GM12865 (cell line): ENCODE results near the gene FARS2.

Experiments
- DNase-seq: peaks from one replicate; pipeline ENCODE4 v3.0.0; 2010; ENCODE audit warnings: low read depth
- H3K4me3 ChIP-seq: 2 replicates; pipeline ENCODE4 v1.5.1; 2011; ENCODE audit warnings: mild to moderate bottlenecking, low read depth, low read length, control low read depth
- CTCF ChIP-seq: IDR thresholded peaks from 2 replicates; pipeline ENCODE4 v1.5.1; 2011; ENCODE audit warnings: low read length, control low read depth, low read depth, inconsistent platforms; ENCODE audit not compliant: insufficient read depth; ENCODE audit errors: missing control alignments

Gene FARS2

GRCh38 chr6:5373430-5373829 is 112.1 kb downstream of the FARS2 start:
- H3K4me3 ChIP-seq = no peak overlapping the region
- no peak for DNase-seq
- no peak for TF ChIP-seq CTCF

GRCh38 chr6:5378331-5378730 is 117.0 kb downstream of the FARS2 start:
- no peak for DNase-seq
- no peak for TF ChIP-seq CTCF
- H3K4me3 ChIP-seq = no peak overlapping the region

- peak; percentile 78 for DNase-seq
- peak; percentile 72 for TF ChIP-seq CTCF
- no peak overlapping the region for H3K4me3 ChIP-seq
Measured at GRCh38 chr6:5379647-5380242, 118.4 kb downstream of the FARS2 start.

- TF ChIP-seq CTCF = no peak
- H3K4me3 ChIP-seq = no peak overlapping the region
- no peak for DNase-seq
Measured at GRCh38 chr6:5383856-5384255, 122.5 kb downstream of the FARS2 start.

- H3K4me3 ChIP-seq = no peak overlapping the region
- DNase-seq = no peak
- TF ChIP-seq CTCF = no peak
Measured at GRCh38 chr6:5384276-5384675, 123.0 kb downstream of the FARS2 start.

- TF ChIP-seq CTCF = no peak
- no peak for DNase-seq
- H3K4me3 ChIP-seq = no peak overlapping the region
Measured at GRCh38 chr6:5388326-5388725, 127.0 kb downstream of the FARS2 start.

- no peak overlapping the region for H3K4me3 ChIP-seq
Measured at GRCh38 chr6:5389086-5389745, 127.9 kb downstream of the FARS2 start.

More at GRCh38 chr6:5389086-5389745, 127.9 kb downstream of the FARS2 start:
- no peak for TF ChIP-seq CTCF
- no peak for DNase-seq
